IPS-18c (cell line): Measurements from ENCODE around the gene QRFPR.
"Not testable (repeated sequence)": the region's sequence is repeated elsewhere in the genome, so short reads cannot be mapped to it uniquely, and the experiment has no call there.

Experiments
- H3K4me3 ChIP-seq: 2 replicates; pipeline ENCODE4 v1.7.0; 2013; ENCODE audit warnings: low read depth, mild to moderate bottlenecking, low read length, moderate library complexity; ENCODE audit not compliant: insufficient read depth
- H3K9me3 ChIP-seq: one replicate; pipeline ENCODE4 v1.6.1; 2013; ENCODE audit warnings: mild to moderate bottlenecking, low read length, moderate library complexity; ENCODE audit not compliant: control insufficient read depth, insufficient read depth

Gene QRFPR

GRCh38 chr4:121360495-121360894, 20.3 kb downstream of the QRFPR start:
- H3K4me3 ChIP-seq = no peak overlapping the region
- no peaks in the 10 kb centered on the region for H3K9me3 ChIP-seq

DNA sequence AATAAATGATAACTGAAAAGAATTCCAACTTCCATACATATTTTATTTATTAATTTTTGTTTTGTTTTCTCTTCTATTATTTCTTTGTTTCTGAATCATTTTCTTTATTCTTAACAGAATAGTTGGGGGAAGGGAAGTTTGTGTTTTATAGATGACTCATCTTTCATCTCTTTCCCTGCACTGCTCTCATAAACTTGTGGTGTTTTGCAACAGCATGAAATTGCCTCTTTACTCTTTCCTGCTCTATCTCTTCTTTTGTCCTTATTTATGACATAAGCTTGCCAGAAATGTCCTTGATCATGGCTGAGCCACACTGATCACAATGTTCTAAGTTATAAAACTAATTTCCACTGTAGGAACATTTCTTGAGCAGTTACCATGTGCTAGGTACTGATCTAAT, 22.3 kb downstream of the QRFPR start:
- Histone ChIP-seq H3K4me3 (no peak overlapping the region), H3K9me3 (no peaks in the 10 kb centered on the region)

GRCh38 chr4:121353213-121353612, 27.6 kb downstream of the QRFPR start:
- no peak overlapping the region for H3K4me3 ChIP-seq
- H3K9me3 ChIP-seq = no peaks in the 10 kb centered on the region

GRCh38 chr4:121344098-121344497, 36.7 kb downstream of the QRFPR start:
- H3K4me3 ChIP-seq = no peak overlapping the region
- H3K9me3 ChIP-seq = no peaks in the 10 kb centered on the region

DNA sequence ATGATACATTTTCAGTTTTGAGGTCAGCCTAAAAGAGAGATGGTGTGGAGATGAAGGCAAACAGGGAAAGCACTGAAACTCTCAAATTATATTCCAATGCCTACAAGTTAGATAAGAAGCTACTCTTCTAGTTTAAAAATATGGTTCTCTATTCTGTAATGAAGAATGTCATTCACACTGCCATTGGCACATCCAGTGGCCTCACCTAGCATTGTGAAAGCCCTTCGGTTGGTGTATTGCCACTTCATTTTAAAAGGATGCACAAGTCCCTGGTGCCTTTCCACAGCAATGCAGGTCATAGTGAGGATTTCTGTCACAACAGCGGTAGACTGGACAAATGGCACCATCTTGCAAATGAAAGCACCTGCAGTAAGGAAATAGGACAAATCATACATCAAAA, 40.6 kb downstream of the QRFPR start:
- no peak overlapping the region for H3K4me3 ChIP-seq
- H3K9me3 ChIP-seq = no peaks in the 10 kb centered on the region

DNA sequence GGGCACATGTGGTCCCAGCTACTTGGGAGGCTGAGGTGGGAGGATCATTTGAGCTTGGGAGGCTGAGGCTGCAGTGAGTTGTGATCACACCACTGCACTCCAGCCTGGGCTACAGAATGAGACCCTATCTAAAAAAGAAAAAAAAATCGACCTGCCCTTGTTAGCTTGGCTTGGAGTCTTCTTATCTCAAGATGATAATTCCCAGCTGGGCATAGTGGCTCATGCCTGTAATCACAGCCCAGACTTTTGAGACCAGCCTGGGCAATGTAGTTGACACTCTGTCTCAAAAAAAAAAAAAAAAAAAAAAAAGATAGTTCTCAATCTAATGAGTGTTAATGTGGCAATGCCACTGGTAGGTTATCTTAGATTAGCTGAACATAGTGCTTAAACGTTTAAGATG, 41.0 kb downstream of the QRFPR start:
- Histone ChIP-seq H3K9me3 (no peaks in the 10 kb centered on the region), H3K4me3 (no peak overlapping the region)

- Histone ChIP-seq H3K4me3 (no peak overlapping the region), H3K9me3 (no peaks in the 10 kb centered on the region)
These were observed 41.5 kb downstream of the QRFPR start for GRCh38 chr4:121339307-121339706.

DNA sequence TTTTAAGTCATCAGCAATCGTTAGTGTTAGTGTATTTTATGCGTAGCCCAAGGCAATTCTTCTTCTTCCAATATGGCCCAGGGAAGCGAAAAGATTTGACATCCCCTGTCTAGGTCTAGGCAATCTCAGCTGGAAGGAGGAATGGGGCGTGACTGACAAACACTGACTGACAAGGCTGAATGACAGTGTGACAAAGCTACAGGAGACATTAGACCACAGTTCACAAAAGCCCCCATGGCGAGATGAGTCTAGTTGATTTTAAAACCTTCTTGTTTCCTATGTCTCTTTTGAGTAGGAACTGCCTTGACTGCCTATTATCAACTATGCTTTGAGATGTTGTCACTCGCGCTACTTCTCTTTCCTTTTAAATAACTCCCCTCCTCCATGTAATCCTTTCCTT, 42.3 kb downstream of the QRFPR start:
- H3K4me3 ChIP-seq = no peak overlapping the region
- no peaks in the 10 kb centered on the region for H3K9me3 ChIP-seq

- Histone ChIP-seq H3K9me3 (no peaks in the 10 kb centered on the region), H3K4me3 (no peak overlapping the region)
These were observed 44.1 kb downstream of the QRFPR start for GRCh38 chr4:121336706-121337105.

GRCh38 chr4:121330180-121330665, 50.6 kb downstream of the QRFPR start:
- no peaks in the 10 kb centered on the region for H3K9me3 ChIP-seq
- no peak overlapping the region for H3K4me3 ChIP-seq

DNA sequence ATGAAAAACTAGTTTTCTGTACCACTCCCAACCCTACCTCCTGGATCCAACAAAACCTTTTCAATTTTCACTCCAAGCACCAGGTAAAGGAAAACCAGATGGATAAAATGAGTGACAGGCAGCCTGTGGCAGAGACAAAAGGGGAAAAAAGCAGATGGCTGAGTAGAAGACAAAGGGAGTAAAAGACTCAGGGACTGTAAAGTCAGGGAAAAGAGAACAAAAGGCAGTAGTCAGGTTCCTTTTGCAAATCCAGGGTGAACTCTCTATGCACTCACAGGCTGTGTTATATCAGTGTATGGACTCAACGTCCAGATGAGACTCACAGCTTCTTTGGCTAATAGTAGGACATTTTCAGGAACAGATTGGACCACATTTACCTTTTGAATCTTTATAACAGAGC, 54.2 kb downstream of the QRFPR start:
- no peaks in the 10 kb centered on the region for H3K9me3 ChIP-seq
- H3K4me3 ChIP-seq = no peak overlapping the region

GRCh38 chr4:121324331-121324730, 56.5 kb downstream of the QRFPR start:
- H3K4me3 ChIP-seq = no peak overlapping the region

DNA sequence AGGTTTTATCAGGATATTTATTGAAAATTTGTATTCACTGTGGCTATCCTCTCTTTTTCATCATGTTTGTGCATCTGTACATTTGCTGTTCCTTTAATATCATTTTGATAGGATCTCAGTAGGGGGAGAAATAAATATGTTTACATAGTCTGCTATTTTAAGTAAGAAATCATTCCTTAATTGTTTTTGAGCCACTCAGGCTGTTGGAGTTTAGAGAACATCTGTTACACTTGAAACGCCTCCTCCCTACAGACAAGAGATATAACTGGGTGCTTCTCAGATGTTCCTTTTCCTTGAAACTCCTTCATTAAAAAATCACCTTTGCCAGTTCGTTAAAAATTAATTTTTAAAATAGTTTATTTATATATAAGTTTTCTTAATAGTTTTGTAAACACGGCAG, 59.4 kb downstream of the QRFPR start:
- H3K9me3 ChIP-seq = peaks cover 3% of the 10 kb centered on the region
- no peak overlapping the region for H3K4me3 ChIP-seq

More at GRCh38 chr4:121324331-121324730, 56.5 kb downstream of the QRFPR start:
- H3K9me3 ChIP-seq = peaks cover 3% of the 10 kb centered on the region

GRCh38 chr4:121316091-121316490, 64.7 kb downstream of the QRFPR start:
- Histone ChIP-seq H3K4me3 (no peak overlapping the region), H3K9me3 (peaks cover 3% of the 10 kb centered on the region)

DNA sequence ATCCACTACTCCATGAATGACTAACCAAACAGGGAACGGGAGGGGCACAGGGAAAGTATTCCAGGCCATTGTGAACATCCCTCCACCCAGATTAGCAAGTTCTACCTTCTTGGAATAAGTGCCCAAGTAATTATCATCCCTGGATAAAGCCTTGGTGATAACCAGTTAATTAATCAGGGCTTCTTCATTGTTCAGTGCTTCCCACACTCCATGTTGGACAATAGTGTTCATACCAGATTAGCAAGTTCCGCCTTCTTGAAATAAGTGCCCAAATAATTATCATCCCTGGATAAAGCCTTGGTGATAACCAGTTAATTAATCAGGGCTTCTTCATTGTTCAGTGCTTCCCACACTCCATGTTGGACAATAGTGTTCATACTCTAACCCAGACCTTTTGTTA, 67.4 kb downstream of the QRFPR start:
- not testable (repeated sequence) for H3K4me3 ChIP-seq, H3K9me3 ChIP-seq

GRCh38 chr4:121308828-121309227, 72.0 kb downstream of the QRFPR start:
- no peak overlapping the region for H3K4me3 ChIP-seq
- no peaks in the 10 kb centered on the region for H3K9me3 ChIP-seq

DNA sequence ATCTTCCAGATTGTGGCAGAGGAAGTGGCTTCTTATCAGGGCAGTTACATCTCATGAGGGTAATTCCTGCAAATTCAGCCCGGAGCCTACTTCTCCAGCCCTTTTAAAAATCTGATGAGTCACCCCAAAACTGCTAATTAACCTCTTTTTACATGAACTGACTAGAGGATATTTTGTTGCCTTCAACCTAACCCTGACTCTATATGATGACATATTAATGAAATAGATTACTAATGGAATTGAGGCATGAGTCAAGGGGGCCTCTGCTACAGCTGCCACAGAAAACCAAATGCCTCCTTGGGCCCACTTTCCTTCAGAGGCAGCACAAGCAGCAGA, 72.5 kb downstream of the QRFPR start:
- H3K4me3 ChIP-seq = no peak overlapping the region
- no peaks in the 10 kb centered on the region for H3K9me3 ChIP-seq

DNA sequence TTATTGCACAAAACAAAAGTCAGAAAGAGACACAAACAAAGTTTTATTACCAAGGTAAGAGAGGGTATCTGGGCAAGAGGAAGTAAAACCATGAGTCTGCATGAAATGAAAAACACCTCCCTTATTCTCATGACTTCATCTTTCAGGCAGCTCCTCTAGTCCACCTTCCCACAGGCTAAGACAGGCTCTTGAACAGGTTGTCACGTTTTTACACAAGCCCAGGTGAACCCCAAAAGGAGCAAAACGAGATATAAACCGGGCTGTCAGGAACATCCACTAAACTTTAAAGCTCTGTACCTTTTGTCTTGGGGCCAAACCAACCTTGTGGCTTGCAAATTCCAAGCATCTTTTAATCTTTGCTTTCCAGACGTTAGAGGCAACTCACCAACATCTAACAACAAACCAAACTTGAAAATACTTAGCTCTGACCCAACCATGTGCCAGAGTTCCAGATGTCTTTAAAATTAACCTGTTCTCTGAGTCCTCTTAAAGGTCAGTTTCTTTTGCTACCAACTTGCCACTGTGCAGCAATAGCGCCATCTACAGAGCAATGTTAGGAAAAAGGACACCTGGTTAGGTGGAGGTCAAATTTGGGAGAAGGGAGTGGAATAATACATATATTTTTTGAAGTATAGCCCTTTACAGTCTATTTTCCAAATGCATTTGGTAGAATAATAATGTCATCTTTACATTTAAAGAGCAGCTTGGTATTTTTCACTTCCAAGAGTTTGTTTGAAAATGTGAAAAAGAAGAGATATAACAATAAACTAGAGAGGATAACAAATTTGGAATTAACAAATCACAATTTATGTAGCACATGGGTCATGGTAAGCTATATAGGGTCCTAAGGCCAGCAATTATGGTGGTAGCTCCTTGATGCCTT, 73.1 kb downstream of the QRFPR start:
- Histone ChIP-seq H3K9me3 (no peaks in the 10 kb centered on the region), H3K4me3 (no peak overlapping the region)

DNA sequence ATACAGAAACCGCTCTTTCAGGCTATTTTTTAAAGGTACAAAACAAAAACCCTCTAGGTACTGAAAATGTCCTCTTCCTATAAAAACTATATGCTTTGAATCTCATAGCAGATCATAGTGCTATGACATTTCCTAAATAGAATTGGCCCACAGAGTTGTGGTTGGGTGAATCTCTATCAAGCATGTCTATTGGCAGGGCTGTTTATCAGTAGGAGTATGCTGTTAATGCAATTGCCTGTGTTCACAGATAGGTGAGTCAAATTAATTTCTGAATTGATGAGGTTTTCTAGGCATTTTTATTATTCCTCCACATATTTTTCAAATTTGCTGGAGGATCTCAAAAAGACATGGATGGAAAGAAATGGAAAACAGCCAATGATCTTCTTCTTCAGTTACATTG, 73.9 kb downstream of the QRFPR start:
- Histone ChIP-seq H3K4me3 (no peak overlapping the region), H3K9me3 (no peaks in the 10 kb centered on the region)
